Measurements from ENCODE around the gene IGFBPL1.
"Not testable (repeated sequence)": the region's sequence is repeated elsewhere in the genome, so short reads cannot be mapped to it uniquely, and the experiment has no call there.

Gene IGFBPL1

GRCh38 chr9:38423973-38424843, at the start of gene IGFBPL1:
TSS of gene IGFBPL1 (minus strand) at chr9:38424454. CDS start at chr9:38424424, 30 bp downstream.
- DNase-seq: no peak

DNA sequence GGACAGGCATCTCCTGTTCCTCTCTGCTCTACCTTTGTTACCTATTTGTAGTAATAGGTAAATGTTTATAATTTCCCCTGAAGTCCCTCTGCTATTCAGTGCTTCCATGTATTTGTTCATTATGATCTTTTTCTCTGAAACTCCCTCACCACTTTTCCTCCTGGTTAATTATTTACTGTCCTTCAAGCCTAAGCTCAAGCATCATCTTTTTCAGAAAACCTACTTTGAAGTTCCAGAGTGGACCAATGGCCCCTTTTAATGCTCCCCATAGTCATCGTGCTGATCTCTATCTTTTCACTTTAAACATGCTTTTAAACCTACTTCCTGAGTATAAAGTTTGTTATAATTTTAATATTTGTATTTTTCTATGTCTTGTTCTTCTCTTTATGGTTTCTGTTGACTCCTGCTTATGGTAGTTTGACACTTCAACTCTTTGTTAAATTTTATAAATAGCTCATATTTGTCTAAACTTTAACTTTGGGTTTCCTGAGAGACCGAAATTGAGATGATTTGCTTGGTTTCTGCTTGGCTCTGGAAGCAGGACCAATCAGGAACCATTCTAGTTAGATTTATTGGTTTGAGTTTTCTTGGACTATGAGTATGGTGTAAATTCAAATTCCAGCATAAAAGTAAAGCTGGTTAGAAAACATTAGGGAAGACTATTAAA, 48.5 kb upstream of the IGFBPL1 start:
- DNase-seq: not testable (repeated sequence)

- no peak for DNase-seq
These were observed 43.1 kb upstream of the IGFBPL1 start for GRCh38 chr9:38467404-38467803.

GRCh38 chr9:38453835-38454234, 29.6 kb upstream of the IGFBPL1 start:
- no peak for DNase-seq

DNA sequence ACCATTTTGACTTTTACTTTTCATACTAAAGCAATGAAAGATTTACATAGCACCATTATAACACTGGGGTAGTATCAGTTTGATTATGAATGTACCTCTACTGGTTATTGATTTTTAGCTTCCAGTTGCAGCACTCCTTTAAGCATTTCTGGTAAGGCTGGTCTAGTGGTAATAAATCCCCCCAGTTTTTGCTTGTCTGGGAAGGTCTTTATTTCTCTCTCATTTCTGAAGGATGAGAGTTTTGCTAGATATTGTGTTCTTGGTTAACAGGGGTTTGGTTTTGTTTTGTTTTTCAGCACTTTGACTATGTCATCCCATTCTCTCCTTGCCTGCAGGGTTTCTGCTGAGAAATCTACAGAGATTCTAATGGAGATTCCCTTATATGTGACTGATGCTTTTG, 26.9 kb upstream of the IGFBPL1 start:
- DNase-seq: no peak

GRCh38 chr9:38447703-38448102, 23.4 kb upstream of the IGFBPL1 start:
- no peak for DNase-seq

DNA sequence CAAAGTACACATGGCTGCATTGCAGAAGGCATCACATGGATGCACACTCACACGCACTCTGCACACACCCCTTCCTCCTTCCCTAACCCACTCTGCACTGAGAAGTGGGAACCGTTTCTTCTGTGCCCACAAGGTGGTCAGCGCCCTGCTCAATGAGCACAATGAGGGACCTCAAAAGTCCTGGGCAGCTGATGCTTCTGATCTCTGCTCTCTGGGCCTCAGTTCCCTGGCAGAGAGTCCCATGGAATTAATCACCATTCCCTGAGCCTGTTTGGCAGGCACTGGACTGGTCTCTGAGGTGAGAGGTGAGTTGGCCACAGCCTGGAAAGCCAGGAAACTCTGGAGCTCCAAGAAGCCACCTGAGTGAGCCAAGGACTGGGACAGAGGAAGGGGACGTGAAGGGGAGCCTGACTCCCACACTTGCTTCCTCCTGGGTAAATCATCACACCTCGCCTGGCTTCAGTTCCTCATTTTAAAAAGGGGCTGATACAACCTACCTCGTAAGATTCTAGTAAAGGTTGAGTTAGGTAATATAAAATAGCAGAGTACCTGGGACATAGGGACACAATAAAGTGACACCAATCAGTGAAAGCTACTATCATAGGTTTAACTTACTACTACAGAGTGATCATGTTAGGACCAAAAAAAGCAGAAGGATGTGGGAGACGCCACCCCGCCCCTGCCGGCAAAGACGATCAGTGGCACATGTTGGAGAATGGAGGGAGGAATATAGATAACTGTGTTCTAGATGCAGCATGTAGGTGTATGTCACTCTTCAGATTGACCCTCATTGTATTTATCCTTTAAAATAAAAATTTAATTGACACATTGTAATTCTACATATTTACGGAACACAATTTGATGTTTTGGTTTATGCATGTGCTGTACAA, 21.1 kb upstream of the IGFBPL1 start:
- DNase-seq: no peak

GRCh38 chr9:38443597-38443996, 19.3 kb upstream of the IGFBPL1 start:
- no peak for DNase-seq

DNA sequence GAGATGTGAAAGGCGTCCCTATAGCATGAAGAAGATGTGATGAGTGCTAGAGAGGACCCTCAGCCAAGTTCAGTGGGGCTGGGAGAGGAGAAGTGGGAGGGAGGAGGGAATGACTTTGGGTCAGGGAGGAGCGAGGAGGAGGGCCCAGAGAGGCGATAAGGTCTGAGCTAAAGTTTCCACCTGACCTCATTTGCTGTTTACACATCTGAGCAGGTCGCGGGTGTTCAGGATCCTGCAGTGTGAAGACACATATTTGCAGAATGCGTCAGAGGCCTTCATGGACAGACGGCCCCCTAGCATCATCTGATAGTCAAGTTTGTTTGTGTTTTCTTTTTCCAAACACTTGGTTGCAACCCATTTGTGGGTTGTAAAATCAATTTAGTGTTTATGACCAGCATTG, 18.9 kb upstream of the IGFBPL1 start:
- DNase-seq: no peak

- DNase-seq: no peak
These were observed 18.3 kb upstream of the IGFBPL1 start for GRCh38 chr9:38442473-38443096.

DNA sequence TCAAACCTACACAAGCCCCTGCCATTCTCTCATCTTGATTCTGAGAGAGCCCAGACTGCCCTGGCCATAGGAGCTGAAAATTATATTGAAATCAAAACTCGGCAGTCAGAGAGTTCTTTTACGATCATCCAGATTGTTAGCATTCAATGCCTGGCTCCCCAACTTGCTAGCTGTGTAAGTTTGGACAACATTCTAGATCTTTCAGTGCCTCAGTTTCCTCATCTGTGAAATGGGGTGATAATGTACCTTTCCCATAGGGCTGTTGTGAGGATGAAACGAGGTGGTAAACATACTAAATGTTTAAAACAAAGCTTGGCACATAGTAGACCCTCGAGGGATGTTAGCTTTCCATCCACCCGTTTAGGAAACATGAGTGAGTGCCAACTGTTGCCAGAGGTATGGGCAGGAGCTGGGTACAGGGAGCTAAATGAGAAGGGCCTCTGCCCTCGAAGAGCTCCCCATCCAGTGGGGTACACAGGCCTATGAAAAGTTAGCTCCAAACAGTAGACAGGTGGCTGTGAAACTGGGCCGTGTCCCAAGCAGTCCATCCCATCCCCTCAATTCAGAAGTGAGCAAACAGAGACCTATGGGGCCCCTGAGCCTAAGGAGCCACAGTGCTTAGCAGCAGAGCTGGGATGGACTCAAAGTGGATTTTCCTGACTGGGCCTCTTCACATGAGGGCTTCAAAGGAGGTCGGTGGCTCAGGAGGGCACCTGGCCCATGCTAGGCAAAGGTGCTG, 17.3 kb upstream of the IGFBPL1 start:
- DNase-seq: no peak

DNA sequence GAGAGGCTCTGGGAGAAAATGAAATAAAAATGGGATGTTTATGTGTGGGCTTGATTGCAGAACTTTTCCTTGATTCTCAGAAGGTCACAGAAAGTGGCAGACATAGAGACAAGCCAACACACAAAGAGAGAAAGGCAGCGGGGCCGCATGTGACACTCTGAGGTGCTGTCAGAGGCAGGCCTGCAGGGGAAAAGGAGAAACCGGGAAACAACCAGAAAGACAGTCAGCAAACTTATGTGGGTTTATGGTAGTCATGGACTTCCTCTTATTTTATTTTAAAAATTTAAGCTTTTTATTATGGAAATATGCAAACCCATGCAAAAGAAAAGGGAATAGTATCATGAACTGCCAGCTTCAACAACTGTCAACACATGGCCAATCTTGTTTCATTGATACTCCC, 16.3 kb upstream of the IGFBPL1 start:
- DNase-seq: no peak

DNA sequence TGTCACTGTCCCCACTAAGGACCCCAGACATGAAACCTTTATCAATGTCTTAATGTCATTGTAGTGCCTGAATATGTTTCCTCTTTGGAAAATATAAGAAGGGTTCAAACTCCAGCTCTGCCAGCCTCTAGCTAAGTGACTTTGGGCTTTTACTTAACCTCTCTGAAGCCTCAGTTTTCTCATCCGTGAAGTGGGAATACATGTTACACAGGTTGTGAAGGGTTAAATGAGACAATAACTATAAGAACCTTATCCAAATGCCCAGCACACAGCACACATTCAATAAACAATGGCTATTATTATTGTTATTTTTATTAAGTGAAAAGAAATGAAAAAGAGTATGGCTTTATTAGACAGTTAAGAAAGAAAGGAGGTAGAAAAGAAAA, 15.7 kb upstream of the IGFBPL1 start:
- no peak for DNase-seq

GRCh38 chr9:38439291-38439915, 15.1 kb upstream of the IGFBPL1 start:
- DNase-seq: no peak

DNA sequence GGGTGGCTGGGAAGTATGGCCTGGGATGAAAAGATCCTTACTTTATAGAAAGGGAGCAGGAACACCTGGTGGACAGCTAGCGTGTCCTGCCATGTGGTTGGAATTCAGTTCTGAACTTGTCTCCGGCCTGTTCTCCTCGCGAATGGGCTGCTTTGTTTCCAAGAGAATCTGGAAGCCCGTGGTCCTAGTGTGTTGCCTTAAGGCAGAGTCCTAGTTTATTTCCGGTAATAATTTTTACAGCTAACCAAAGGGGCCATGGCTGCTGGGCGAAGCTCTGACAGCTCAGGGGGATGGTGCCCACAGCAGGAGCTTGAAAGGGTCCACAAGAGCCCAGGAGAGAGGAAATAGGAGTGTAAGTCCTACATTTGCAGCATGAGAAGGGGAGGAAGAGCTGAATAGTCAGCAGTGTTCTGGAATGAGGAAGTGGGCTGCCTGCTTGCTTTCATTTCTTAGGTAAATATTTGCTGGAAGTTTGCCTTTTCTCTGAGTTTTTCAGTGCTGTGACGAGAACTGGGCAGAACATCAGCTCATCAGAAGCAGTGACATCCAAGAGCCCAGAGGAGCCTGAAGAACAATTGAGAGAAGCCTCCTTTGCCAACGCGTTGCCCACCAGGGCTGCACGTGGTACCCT, 13.1 kb upstream of the IGFBPL1 start:
- DNase-seq: no peak

DNA sequence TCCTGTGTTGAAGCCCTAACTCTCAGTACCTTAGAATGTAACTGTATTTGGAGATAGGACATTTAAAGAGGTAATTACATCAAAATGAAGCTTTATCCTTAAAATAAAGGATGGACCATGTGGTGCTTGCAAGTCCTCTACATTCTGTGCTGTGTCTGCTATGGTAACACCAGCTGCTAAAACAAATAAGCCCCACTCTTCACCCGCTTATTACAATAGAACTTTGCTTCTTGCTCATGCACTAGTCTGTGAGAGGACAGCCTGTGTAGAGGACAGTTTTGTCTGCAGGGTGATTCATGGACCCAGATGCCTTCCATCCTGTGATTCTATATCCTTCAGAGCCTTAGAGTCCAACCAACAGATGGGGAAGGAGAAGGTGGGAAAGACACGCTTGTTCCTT, 12.5 kb upstream of the IGFBPL1 start:
- DNase-seq: no peak

GRCh38 chr9:38435521-38435920, 11.3 kb upstream of the IGFBPL1 start:
- DNase-seq: no peak

- no peak for DNase-seq
These were observed 10.6 kb upstream of the IGFBPL1 start for GRCh38 chr9:38434853-38435252.

- DNase-seq: no peak
These were observed 10.1 kb upstream of the IGFBPL1 start for GRCh38 chr9:38434365-38434764.

GRCh38 chr9:38432922-38433510, 8.8 kb upstream of the IGFBPL1 start:
- peak; percentile 12 for DNase-seq

GRCh38 chr9:38431116-38431515, 6.9 kb upstream of the IGFBPL1 start:
- no peak for DNase-seq
